Measurements from ENCODE around the gene ZNF716.

GRCh38 chr7:57505176-57505575 lies 55.2 kb downstream of the ZNF716 start:
- TF ChIP-seq POLR2A (IDR thresholded peaks at IDR 0.05) (no peak), CTCF (IDR thresholded peaks at IDR 0.05) (no peak)

All from adrenal gland (tissue), 5 donors.